Right ventricle myocardium inferior (tissue), 1 donor: ENCODE measurements around the gene RARA. TPM values are rescaled to one million over a fixed set of nuclear protein-coding genes. Genes with fewer than 3 reads are reported as not detected.
A peak's percentile ranks its signal among the peaks of the same experiment; 100 is the strongest.

Experiments used
- ATAC-seq: fragments of 200-7000 bp; cut with Tn5 transposase; one replicate; pipeline ENCODE4 v1.9.1; 2020; ENCODE audit warnings: mild to moderate bottlenecking, moderate library complexity
- DNase-seq: peaks from one replicate; pipeline ENCODE4 v3.0.0; 2021; ENCODE audit errors: missing footprints
- intact Hi-C: fragments of 100-400 bp; cut with DNase I; formaldehyde crosslinking; loops from one replicate; pipeline ENCODE4 v1.11.0; 2022
- total RNA-seq: library from RNA; stranded (reverse); fragmentation: NEBNext Ultra II Directional; extraction: Animal tissue kit (Norgen Biotek cat#: 25700); gene quantifications from one replicate; pipeline ENCODE4 v1.2.1, GENCODE V29; 2021
- donor health status: DM: no; HTN: yes; CAD: no; lungs with severe emphysema.

The RARA gene
- total RNA-seq, 1 donor from 2014 or later = 17.9 TPM

- DNase-seq = no peak
- intact Hi-C loops = no loop called here
- ATAC-seq = no peak
These were observed 4.1 kb downstream of the RARA start for GRCh38 chr17:40312893-40313667.

- DNase-seq (no peak), ATAC-seq (no peak)
- intact Hi-C loops = no loop called here
These were observed 4.9 kb downstream of the RARA start for GRCh38 chr17:40313668-40314583.

- DNase-seq (peak; percentile 97), ATAC-seq (no peak)
- intact Hi-C loops = no loop called here
These were observed 5.6 kb downstream of the RARA start for GRCh38 chr17:40314584-40314956.

GRCh38 chr17:40315206-40315605, 6.2 kb downstream of the RARA start:
- no peak for DNase-seq
- intact Hi-C loops = no loop called here

GRCh38 chr17:40315678-40316570, 6.9 kb downstream of the RARA start:
- DNase-seq (no peak), ATAC-seq (no peak)
- intact Hi-C loops = no loop called here

More at GRCh38 chr17:40315206-40315605, 6.2 kb downstream of the RARA start:
- ATAC-seq = no peak

GRCh38 chr17:40316571-40317344, 7.8 kb downstream of the RARA start:
- peak; percentile 87 for DNase-seq
- intact Hi-C loops = no loop called here
- ATAC-seq = peak; percentile 12

GRCh38 chr17:40317345-40317873, 8.4 kb downstream of the RARA start:
- intact Hi-C loops = no loop called here
- ATAC-seq (peak; percentile 20), DNase-seq (no peak)

- intact Hi-C loops = no loop called here
- ATAC-seq = peak; percentile 93
These were observed 9.2 kb downstream of the RARA start for GRCh38 chr17:40317880-40318829.

GRCh38 chr17:40318830-40319391, 9.9 kb downstream of the RARA start:
- DNase-seq (no peak), ATAC-seq (no peak)
- intact Hi-C loops = no loop called here

More at GRCh38 chr17:40317880-40318829, 9.2 kb downstream of the RARA start:
- peak; percentile 99 for DNase-seq

- DNase-seq (peak; percentile 86), ATAC-seq (no peak)
- intact Hi-C loops = no loop called here
These were observed 10.9 kb downstream of the RARA start for GRCh38 chr17:40319651-40320540.

- ATAC-seq (peak; percentile 14), DNase-seq (peak; percentile 82)
- intact Hi-C loops = no loop called here
These were observed 12.0 kb downstream of the RARA start for GRCh38 chr17:40320756-40321523.

GRCh38 chr17:40321524-40321929, 12.5 kb downstream of the RARA start:
- ATAC-seq (no peak), DNase-seq (peak; percentile 77)
- intact Hi-C loops = no loop called here

GRCh38 chr17:40321961-40322357, 13.0 kb downstream of the RARA start:
- DNase-seq = peak; percentile 85
- intact Hi-C loops = loop anchor here (2.0 kb wide), 1 partner anchor 23 kb away; no protein-coding TSS in a partner anchor
- peak; percentile 26 for ATAC-seq
